MM.1S (cell line): ENCODE data around the gene PMS1.

Source experiments
- CTCF ChIP-seq: fragments of 300-600 bp; sonication (generic); IDR thresholded peaks from 2 replicates; pipeline ENCODE4 v1.5.1; 2016; ENCODE audit warnings: antibody characterized with exemption, low read length, mixed read lengths
- EZH2 ChIP-seq: fragments of 300-600 bp; sonication (generic); optimal IDR thresholded peaks from 2 replicates; pipeline ENCODE3; 2017; ENCODE audit warnings: low read depth, mild to moderate bottlenecking, antibody characterized with exemption, low read length, mixed read lengths
- EZH2phosphoT487 ChIP-seq: fragments of 300-600 bp; sonication (generic); IDR thresholded peaks from 2 replicates; pipeline ENCODE4 v1.6.1; 2018; ENCODE audit warnings: antibody characterized with exemption, low read length

DNA sequence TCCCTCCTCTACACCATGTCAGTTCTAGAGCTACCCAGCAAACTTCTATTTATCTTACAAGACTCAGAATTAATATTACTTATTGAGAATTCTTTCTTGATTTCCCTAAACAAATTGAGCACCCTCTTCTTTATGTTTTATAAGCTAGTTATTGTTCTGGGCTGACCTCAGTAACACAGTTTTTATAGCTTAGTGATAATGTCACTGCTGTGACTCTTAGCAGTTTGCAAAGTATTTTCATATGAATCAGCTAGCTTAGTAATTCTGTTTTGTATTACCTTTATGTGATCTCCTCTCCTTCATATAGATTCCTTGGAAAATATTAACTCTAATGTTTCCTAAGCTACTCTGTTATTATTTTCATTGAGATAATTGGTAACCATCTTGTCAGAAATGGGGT, 114.9 kb downstream of the PMS1 start:
- TF ChIP-seq CTCF: no peak
- TF ChIP-seq EZH2: no peak
- TF ChIP-seq EZH2phosphoT487: no peak
